Measurements from ENCODE around the gene TMEM121.
"Not testable (repeated sequence)": the region's sequence is repeated elsewhere in the genome, so short reads cannot be mapped to it uniquely, and the experiment has no call there.

The TMEM121 gene

DNA sequence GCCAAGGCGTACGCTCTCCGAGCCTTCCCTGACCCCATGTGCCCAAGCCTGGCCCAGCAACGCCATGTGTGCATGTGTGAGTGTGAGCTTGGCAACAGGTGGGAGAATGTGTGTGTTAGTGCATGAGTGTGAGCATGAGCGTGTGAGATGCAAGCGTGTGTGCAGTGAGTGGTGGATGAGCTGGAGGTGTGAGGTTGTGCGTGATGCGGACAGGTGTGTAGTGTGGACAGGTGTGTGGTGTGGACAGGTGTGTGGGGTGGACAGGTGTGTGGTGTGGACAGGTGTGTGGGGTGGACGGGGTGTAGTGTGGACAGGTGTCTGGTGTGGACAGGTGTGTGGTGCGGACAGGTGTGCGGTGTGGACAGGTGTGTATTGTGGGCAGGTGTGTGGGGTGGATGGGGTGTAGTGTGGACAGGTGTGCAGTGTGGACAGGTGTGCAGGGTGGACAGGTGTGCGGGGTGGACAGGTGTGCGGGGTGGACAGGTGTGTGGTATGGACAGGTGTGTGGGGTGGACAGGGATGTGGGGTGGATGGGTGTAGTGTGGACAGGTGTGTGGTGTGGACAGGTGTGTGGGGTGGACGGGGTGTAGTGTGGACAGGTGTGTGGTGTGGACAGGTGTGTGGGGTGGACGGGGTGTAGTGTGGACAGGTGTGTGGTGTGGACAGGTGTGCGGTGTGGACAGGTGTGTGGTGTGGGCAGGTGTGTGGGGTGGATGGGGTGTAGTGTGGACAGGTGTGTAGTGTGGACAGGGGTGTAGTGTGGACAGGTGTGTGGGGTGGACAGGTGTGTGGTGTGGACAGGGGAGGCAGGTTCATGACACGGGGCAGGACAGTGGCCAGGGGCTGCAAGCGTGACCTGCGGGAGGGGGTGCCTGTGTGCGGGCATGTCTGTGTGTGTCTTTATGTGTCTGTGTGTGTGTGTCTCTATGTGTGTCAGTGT lies 41.1 kb downstream of the TMEM121 start:
- in situ Hi-C loops (cut with MboI; ENCODE audit: low sequenced_read_pairs), result not testable (repeated sequence)

DNA sequence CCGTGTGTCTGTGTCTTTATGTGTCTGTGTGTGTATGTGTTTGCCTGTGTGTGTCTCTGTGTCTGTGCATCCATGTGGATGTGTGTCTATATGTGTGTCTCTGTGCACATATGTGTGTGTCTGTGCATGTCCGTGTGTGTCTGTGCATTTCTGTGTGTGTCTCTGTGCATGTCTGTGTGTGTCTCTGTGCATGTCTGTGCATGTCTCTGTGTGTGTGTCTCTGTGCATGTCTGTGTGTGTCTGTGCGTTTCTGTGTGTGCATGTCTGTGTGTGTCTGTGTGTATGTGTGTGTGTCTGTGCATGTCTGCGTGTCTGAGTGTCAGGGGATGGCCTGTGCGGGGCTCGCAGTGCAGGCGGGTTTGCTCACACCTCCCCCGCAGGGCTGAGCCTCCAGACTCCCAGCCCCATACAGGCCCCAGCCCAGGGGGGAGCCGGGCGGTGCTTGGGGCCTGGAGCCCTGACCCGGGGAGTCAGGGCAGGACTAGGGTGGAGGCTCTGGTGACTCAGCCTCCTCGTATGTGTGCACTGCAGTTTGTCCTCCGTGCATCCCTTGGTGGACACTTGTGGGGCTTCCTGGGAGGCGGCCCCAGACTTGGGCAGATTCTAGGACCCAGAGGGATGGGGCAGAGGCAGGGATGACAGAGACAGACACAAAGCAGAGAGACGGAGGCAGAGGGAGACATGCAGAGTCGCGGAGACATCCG lies 41.9 kb downstream of the TMEM121 start:
- in situ Hi-C loops (cut with MboI; ENCODE audit: low sequenced_read_pairs), result not testable (repeated sequence)

DNA sequence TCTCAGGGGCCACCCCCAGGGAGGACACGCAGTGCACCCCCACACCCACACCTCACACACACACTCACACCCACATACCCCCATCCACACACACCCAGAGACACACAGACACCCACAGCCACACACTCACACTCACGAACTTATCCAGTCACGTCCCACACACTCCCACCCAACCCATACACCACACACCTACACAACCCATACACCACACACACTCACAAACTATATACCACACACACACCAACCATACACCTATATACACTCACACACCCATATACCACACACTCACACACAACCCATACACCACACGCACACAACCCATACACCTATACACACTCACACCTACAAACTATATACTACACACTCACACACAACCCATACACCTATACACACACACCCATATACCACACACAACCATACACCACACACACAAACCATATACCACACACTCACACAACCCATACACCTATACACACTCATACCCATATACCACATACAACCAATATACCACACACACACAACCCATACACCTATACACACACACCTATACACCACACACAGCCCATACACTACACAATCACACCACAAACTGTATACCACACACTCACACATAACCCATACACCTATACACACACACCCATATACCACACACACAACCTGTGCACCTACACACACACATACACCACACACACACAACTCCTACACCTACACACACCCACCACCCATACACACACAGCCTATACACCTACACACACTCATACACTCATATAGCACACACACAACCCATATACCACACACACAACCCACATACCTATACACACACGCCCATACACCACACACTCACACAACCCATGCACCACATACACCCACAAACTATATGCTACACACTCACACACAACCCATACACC lies 42.7 kb downstream of the TMEM121 start:
- in situ Hi-C loops (cut with MboI; ENCODE audit: low sequenced_read_pairs), result no loop called here

DNA sequence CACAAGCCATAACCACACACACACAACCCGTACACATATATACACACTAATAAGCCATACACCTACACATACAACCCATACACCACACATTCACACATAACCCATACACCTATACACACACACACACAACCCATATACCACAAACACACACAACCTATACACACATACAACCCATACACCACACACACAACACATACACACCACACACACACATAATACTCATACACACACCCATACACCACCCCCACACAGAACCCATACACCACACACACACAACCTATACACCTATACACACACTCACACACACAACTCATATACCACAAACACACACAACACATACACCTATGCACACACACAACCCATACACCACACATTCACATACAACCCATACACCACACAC lies 44.1 kb downstream of the TMEM121 start:
- in situ Hi-C loops (cut with MboI; ENCODE audit: low sequenced_read_pairs), result no loop called here

DNA sequence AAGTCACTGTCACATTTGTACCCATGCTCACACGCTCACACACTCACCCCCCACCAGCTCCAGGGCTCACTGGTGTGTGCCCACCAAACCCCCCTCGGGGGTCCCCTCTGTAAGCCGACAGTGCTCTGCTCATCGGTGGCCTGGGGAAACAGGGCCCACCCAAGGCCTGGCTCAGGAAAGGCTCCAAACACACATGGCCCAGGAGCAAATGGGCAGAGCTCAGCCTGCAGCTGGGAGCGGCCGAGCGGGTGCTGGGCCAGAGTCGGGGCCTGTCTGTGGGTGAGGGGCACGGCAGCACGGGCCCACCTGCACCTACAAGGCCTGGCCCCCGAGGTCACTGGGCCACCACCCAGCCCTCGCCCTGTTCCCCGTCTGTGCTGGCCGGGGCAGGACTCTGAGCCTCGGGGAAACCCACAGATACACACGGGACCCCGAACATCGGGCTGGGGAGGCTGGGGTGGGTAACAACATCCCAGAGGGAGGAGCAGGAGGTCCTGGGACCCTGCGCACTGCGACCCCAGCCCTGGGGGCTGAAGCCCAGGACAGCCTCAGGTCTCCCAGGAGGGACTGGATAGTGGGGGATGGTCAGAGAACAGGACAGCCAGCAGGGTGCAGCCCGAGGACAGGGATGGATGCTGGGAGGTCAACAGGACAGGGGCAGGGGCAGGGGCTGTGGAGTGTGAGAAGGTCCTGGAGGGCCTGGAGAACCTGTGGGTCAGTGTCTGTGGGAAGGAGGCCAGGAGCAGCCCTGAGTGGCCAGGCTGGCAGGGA lies 45.0 kb downstream of the TMEM121 start:
- in situ Hi-C loops (cut with MboI; ENCODE audit: low sequenced_read_pairs), result not testable (repeated sequence)

DNA sequence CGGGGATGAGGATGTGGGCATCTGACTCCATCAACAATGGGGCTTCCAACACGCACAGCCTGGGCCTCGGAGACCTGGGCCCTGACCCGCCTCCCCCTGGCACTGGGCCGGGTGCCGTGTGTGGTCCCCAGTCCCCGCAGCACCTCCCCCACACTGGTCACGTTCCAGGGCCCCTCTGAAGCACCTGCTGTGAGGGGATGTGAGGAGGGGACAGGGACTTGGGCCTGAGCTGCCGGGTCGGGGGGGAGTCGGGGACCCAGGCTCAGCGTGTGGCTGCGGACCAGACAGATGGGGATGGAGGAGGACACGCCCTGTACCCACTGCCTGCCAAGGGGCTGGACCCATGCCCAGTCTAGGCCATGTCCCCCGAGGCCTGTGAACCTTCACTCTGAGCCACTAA lies 45.7 kb downstream of the TMEM121 start:
- in situ Hi-C loops (cut with MboI; ENCODE audit: low sequenced_read_pairs), result not testable (repeated sequence)

DNA sequence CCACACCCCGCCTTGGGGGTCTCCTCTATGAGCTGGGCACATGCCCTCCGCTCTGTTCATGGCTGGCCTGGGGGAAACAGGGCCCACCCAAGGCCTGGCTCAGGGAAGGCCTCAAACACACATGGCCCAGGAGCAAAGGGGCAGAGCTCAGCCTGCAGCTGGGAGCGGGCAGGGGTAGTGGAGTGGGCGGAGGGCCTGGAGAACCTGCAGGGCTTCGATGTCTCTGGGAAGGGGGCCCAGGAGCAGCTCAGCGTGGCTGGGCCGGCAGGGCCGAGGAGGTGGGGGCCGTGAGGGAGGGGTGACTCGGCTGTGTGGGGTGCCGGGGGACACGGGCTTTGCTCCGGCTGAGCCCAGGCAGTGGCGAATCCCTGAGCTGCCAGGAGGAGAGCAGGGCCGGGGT lies 47.5 kb downstream of the TMEM121 start:
- in situ Hi-C loops (cut with MboI; ENCODE audit: low sequenced_read_pairs), result not testable (repeated sequence)

DNA sequence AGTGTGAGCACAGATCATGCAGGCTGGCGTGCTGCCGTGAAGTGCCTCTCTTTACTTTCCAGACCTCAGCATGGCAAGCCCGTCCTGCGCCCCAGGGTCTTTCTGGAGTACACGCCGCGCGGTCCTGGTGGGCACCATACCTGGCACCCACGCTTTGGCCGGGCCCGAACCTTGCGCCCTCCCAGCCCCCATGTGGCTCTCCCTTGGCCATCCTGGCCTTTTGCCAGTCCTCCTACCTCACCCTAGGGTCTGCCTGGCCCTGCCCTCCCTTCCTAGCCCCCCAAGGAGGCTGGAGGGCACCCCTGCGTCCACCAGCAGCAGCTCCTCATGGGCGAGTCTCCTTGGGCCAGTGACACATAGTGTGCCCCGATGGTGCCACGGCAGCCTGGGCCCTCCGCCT lies 48.0 kb downstream of the TMEM121 start:
- in situ Hi-C loops (cut with MboI; ENCODE audit: low sequenced_read_pairs), result not testable (repeated sequence)

DNA sequence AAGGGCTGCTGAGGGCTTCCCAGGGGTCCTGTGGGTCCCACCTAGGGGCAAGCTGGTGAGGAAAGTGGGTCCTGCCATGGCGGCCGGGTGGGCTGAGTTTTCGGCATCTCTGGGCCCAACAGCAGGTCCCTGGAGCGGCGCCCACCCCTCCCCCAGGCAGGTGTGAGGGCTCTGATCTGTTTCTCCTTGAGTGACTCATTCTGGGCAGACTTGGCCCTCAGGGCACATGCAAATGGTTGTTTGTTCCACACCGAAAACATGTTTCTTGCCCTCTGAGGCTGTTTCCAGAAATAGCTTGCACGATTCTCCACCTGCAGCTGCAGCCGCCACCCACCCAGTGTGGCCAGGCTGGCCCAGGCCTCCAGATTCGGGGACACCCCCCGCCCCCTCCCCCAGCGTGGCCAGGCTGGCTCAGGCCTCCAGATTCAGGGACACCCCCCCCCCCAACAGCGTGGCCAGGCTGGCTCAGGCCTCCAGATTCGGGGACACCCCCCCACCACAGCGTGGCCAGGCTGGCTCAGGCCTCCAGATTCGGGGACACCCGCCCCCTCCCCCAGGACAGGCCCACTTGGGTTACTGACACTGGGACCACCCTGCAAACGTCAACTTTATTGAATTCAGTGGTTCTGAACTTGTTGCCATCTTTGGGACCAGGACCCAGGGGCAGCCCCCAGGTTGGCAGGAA lies 48.8 kb downstream of the TMEM121 start:
- in situ Hi-C loops (cut with MboI; ENCODE audit: low sequenced_read_pairs), result not testable (repeated sequence)

DNA sequence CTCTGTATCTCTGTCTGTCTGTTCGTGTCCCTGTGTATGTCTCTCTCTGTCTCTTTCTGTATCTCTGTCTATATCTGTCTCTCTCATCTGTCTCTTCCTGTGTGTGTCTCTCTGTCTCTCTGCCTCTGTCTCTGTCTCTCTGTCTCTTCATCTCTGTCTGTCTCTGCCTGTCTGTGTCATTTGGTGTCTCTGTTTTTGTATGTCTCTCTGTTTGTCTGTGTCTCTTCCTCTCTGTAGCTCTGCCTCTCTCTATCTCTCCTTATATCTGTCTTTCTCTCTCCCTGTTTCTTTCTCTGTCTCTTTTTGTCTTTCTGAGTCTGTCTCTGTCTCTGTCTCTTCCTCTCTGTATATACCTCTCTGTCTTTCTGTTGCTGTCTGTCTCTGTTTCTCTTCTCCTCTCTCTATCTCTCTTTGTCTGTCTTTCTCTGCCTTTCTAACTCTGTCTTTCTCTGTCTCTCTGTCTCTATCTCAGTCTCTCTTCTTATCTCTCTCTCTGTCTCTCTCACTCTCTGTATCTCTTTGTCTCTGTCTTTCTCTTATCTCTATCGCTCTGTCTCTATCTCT lies 50.2 kb downstream of the TMEM121 start:
- in situ Hi-C loops (cut with MboI; ENCODE audit: low sequenced_read_pairs), result no loop called here

DNA sequence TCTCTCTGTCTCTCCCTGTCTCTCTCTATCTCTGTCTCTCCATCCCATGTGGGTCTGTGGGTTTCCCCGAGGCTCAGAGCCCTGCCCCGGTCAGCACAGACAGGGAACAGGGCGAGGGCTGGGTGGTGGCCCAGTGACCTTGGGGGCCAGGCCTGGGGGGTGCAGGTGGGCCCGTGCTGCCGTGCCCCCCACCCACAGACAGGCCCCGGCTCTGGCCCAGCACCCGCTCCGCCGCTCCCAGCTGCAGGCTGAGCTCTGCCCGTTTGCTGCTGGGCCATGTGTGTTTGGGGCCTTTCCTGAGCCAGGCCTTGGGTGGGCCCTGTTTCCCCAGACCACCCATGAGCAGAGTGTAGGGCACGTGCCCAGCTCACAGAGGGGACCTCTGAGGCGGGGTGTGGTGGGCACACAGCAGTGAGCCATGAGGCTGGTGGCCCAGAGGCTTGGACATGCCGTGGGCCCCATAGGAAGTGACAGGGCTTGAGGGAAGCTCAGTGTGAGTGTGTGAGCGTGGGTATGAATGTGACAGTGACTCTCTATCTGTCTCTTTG lies 51.0 kb downstream of the TMEM121 start:
- in situ Hi-C loops (cut with MboI; ENCODE audit: low sequenced_read_pairs), result no loop called here

DNA sequence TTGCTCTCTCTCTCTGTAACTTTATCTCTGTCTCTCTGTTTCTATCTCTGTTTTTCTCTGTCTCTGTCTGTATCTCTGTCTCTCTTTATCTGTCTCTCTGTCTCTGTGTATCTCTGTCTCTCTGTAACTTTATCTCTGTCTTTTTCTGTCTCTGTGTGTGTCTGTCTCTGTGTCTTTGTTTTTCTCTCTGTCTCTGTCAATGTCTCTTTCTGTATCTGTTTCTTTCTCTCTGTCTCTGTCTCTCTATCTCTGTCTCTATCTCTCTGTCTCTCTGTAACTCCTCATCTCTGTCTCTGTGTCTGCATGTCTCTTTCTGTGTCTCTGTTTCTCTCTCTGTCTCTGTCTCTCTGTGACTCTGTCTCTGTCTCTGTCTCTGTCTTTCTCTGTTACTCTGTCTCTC lies 51.7 kb downstream of the TMEM121 start:
- in situ Hi-C loops (cut with MboI; ENCODE audit: low sequenced_read_pairs), result no loop called here

DNA sequence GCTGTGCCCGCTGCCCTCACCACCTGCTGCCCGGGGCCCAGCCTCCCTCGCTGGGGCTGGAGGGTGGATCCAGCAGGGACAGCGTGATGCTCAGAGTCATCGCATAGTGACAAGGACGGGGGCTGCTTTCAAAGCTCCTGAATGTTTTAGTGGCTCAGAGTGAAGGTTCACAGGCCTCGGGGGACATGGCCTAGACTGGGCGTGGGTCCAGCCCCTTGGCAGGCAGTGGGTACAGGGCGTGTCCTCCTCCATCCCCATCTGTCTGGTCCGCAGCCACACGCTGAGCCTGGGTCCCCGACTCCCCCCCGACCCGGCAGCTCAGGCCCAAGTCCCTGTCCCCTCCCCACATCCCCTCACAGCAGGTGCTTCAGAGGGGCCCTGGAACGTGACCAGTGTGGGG lies 52.8 kb downstream of the TMEM121 start:
- in situ Hi-C loops (cut with MboI; ENCODE audit: low sequenced_read_pairs), result not testable (repeated sequence)

Measured in hTERT RPE-1 (cell line).